Sigmoid colon (tissue), 7 donors: ENCODE data around the gene DGAT2. TPM values are rescaled to one million over a fixed set of nuclear protein-coding genes. Genes with fewer than 3 reads are reported as not detected.

Experiments
- DNase-seq: peaks from one replicate; pipeline ENCODE4 v3.0.0-alpha.2; 2019
- H3K27ac ChIP-seq, 4 donors: fragments of 200-600 bp; sonication (generic); one replicate each; pipeline ENCODE4 v1.5.1; 2016 to 2019; ENCODE audit warnings: mild to moderate bottlenecking in 1 of 4
- H3K27me3 ChIP-seq, 3 donors: fragments of 200-600 bp; sonication (generic); one replicate each; pipeline ENCODE4 v1.5.1; 2019; ENCODE audit warnings: mild to moderate bottlenecking in 1 of 3
- H3K36me3 ChIP-seq, 4 donors: fragments of 200-600 bp; sonication (generic); one replicate each; pipeline ENCODE4 v1.5.1; 2016 to 2019
- H3K4me1 ChIP-seq, 4 donors: fragments of 200-600 bp; sonication (generic); one replicate each; pipeline ENCODE4 v1.5.1; 2017 to 2019
- H3K4me3 ChIP-seq, 4 donors: fragments of 200-600 bp; sonication (generic); one replicate each; pipeline ENCODE4 v1.5.1; 2017 to 2019; ENCODE audit warnings: mild to moderate bottlenecking in 2 of 4, moderate library complexity in 1 of 4
- H3K9me3 ChIP-seq, 4 donors: fragments of 200-600 bp in 3 of 4; sonication (generic) in 3 of 4; one replicate each; pipeline versions ENCODE4 v1.5.1 to v1.6.1; 2013 to 2019
- EP300 ChIP-seq, 4 donors: sonication (generic); formaldehyde crosslinking; IDR thresholded peaks; one replicate each; pipeline ENCODE4 v1.6.1; 2017; ENCODE audit warnings: antibody characterized with exemption in 4 of 4
- POLR2A ChIP-seq, 2 donors: fragments of 450-650 bp; IDR thresholded peaks; one replicate each; pipeline ENCODE4 v1.6.1; 2016; ENCODE audit warnings: antibody characterized with exemption in 2 of 2, mild to moderate bottlenecking in 2 of 2, moderate library complexity in 2 of 2
- POLR2AphosphoS5 ChIP-seq, 4 donors: sonication (generic); formaldehyde crosslinking; IDR thresholded peaks; one replicate each; pipeline ENCODE4 v1.6.1; 2017; ENCODE audit warnings: antibody characterized with exemption in 4 of 4
- WGBS, 2 donors: extraction: QIAGEN DNeasy Blood & Tissue Kit; methylation state at CpG; one replicate each; pipeline ENCODE4 v1.1.7; 2013; 5-methylcytosine and 5-hydroxymethylcytosine counted together
- intact Hi-C: fragments of 100-400 bp; cut with DNase I; formaldehyde crosslinking; loops from one replicate; pipeline ENCODE4 v1.15.1; 2023
- polyA plus RNA-seq, 3 donors: library from polyadenylated mRNA; stranded (reverse); fragments of 200-250 nt; gene quantifications; one replicate each; pipeline ENCODE4 v1.2.3, GENCODE V29; 2013
- total RNA-seq, 4 donors: library from RNA; depleted of rRNA; stranded (reverse); fragments of >200 nt; gene quantifications; one replicate each; pipeline ENCODE4 v1.1.0, GENCODE V29; 2016
- TF ChIP-seq, protein P1 (sequence below), 4 experiments: fragments of 450-650 bp in 3 of 4; fragments of 200-600 bp in 1 of 4; IDR thresholded peaks; one replicate each; pipeline ENCODE4 v1.5.1; 2016 to 2019; ENCODE audit warnings: antibody characterized with exemption in 4 of 4, mild to moderate bottlenecking in 3 of 4, moderate library complexity in 2 of 4
- donor health status: healthy with polysubstance abuse.
- donor health status: Bipolar disorder and iron deficiency.
- donor health status: healthy.

Gene DGAT2
- total and polyA plus RNA-seq, 7 donors: 0.55 to 20.3 (median 1.2) TPM

- peaks cover 0 to 9% (median 6%) of the 10 kb centered on the region in 4 donors for H3K4me1 ChIP-seq
- no peak for TF ChIP-seq EP300 (IDR thresholded peaks at IDR 0.05)
- TF ChIP-seq POLR2A (IDR thresholded peaks at IDR 0.05): no peak
- no peak for TF ChIP-seq POLR2AphosphoS5 (IDR thresholded peaks at IDR 0.05)
- TF ChIP-seq, protein P1, sequence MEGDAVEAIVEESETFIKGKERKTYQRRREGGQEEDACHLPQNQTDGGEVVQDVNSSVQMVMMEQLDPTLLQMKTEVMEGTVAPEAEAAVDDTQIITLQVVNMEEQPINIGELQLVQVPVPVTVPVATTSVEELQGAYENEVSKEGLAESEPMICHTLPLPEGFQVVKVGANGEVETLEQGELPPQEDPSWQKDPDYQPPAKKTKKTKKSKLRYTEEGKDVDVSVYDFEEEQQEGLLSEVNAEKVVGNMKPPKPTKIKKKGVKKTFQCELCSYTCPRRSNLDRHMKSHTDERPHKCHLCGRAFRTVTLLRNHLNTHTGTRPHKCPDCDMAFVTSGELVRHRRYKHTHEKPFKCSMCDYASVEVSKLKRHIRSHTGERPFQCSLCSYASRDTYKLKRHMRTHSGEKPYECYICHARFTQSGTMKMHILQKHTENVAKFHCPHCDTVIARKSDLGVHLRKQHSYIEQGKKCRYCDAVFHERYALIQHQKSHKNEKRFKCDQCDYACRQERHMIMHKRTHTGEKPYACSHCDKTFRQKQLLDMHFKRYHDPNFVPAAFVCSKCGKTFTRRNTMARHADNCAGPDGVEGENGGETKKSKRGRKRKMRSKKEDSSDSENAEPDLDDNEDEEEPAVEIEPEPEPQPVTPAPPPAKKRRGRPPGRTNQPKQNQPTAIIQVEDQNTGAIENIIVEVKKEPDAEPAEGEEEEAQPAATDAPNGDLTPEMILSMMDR (IDR thresholded peaks at IDR 0.05): no peak
- no peak overlapping the region for H3K4me3 ChIP-seq
- H3K27ac ChIP-seq: no peak overlapping the region
- intact Hi-C loops: no loop called here
- WGBS, 2 donors: 66 to 72% methylated on average over 5 of the region's 5 CpGs
- no peaks in the 10 kb centered on the region for H3K27me3 ChIP-seq
- H3K36me3 ChIP-seq: no peaks in the 10 kb centered on the region
- H3K9me3 ChIP-seq: no peaks in the 10 kb centered on the region
- peak; percentile 33 for DNase-seq
Observed at GRCh38 chr11:75773595-75774353, 5.2 kb downstream of the DGAT2 start.

DNA sequence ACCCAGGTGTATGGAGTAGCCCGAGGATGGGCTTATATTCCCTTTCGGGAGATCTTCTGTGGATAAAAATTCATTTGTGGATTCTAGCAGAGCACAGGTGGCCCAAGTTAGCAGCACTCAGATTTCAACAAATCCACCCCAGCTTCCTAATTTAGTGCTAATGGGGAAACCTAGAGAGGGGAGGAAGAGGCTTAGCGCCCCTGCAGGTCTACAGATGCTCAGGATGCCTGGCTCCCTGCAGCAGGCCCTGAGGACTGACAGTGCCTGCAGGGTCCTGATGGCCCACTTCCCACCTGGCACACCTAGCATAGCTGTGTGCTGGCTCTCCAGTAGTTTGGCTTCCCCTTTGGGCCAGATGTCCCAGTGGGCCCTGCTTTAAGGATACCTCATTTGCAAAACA, 6.5 kb downstream of the DGAT2 start:
- Histone ChIP-seq H3K36me3 (no peaks in the 10 kb centered on the region), H3K9me3 (no peaks in the 10 kb centered on the region), H3K4me3 (no peak overlapping the region), H3K27me3 (no peaks in the 10 kb centered on the region), H3K4me1 (no peaks in the 10 kb centered on the region), H3K27ac (no peak overlapping the region)
- TF ChIP-seq POLR2AphosphoS5 (IDR thresholded peaks at IDR 0.05) (no peak), EP300 (IDR thresholded peaks at IDR 0.05) (no peak), POLR2A (IDR thresholded peaks at IDR 0.05) (no peak)
- TF ChIP-seq, protein P1 (IDR thresholded peaks at IDR 0.05): no peak
- WGBS, 2 donors: 97% methylated on average over 3 of the region's 3 CpGs
- intact Hi-C loops: no loop called here
- DNase-seq: peak; percentile 32

GRCh38 chr11:75776546-75776945, 8.0 kb downstream of the DGAT2 start:
- Histone ChIP-seq H3K4me1 (no peaks in the 10 kb centered on the region), H3K36me3 (no peaks in the 10 kb centered on the region), H3K27ac (no peak overlapping the region), H3K27me3 (no peaks in the 10 kb centered on the region), H3K4me3 (no peak overlapping the region), H3K9me3 (no peaks in the 10 kb centered on the region)
- intact Hi-C loops: no loop called here
- TF ChIP-seq POLR2AphosphoS5 (IDR thresholded peaks at IDR 0.05) (no peak), POLR2A (IDR thresholded peaks at IDR 0.05) (no peak), EP300 (IDR thresholded peaks at IDR 0.05) (no peak)
- TF ChIP-seq, protein P1 (IDR thresholded peaks at IDR 0.05): no peak
- no peak for DNase-seq
- 94 to 95% methylated on average over 4 of the region's 4 CpGs for WGBS, 2 donors

DNA sequence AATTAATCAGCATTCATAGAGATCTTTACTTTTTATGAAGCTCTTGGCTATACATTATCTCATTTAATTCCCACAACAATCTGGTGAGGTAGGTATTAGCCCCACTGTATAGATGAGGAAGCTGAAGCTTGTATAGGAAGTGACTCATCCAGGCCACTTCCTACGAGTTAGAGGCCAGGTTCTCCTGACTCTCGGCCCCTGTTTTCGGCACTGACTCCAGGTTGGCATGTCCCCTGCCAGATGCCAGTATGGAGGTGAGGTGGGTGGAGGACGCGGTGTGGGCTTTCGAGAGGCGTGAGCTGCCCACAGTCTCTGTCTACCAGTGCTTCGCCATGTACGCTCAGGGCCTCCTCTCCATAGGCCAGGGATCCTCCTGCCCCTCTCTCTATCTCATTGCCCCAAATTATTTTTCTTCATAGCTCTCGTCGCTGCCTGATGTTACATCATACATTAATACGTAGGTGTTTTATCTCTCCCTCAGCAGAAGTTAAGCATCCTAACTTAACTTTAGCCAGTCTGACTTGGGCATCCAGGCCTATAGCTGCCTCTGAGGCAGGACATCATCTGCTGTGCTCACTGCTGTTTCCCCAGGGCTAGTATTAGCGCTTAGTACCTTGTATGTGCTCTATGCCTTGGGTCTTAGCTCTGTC, 9.0 kb downstream of the DGAT2 start:
- TF ChIP-seq EP300 (IDR thresholded peaks at IDR 0.05): no peak
- TF ChIP-seq POLR2A (IDR thresholded peaks at IDR 0.05): no peak
- TF ChIP-seq POLR2AphosphoS5 (IDR thresholded peaks at IDR 0.05): no peak
- TF ChIP-seq, protein P1 (IDR thresholded peaks at IDR 0.05): no peak
- H3K36me3 ChIP-seq: no peaks in the 10 kb centered on the region
- no peak overlapping the region for H3K4me3 ChIP-seq
- WGBS, 2 donors: 87 to 91% methylated on average over 13 of the region's 13 CpGs
- H3K9me3 ChIP-seq: no peaks in the 10 kb centered on the region
- H3K27ac ChIP-seq: no peak overlapping the region
- intact Hi-C loops: no loop called here
- no peaks in the 10 kb centered on the region for H3K4me1 ChIP-seq
- no peak for DNase-seq
- H3K27me3 ChIP-seq: no peaks in the 10 kb centered on the region
